GM21390 (cell line): ENCODE data around the gene ABAT.

Experiments
- ATAC-seq: cut with Tn5 transposase; IDR thresholded peaks from one replicate; pipeline ENCODE4 v1.9.1; 2021; ENCODE audit not compliant: unreplicated experiment

The ABAT gene

DNA sequence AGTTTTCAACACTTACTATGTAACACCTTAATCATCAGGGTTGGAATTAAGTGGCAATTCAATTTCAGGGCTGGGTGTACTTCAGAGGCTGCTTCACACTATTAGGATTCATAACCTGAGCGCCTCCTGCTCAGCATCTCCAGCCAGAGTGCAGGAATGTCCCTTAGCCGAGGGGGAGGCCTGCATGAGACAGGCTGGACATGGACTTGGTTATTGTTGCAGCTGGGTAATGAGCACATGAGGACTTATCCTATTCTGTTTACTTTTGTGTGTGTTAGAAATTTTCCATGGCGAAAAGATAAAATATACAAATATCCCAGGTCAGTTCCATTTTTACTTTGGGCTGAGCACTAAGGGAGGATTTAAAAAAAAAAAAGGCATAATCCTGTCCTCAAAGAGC is 133.6 kb downstream of the ABAT start:
- no peak for ATAC-seq

- no peak for ATAC-seq
Measured at GRCh38 chr16:8808613-8809353, 134.4 kb downstream of the ABAT start.

DNA sequence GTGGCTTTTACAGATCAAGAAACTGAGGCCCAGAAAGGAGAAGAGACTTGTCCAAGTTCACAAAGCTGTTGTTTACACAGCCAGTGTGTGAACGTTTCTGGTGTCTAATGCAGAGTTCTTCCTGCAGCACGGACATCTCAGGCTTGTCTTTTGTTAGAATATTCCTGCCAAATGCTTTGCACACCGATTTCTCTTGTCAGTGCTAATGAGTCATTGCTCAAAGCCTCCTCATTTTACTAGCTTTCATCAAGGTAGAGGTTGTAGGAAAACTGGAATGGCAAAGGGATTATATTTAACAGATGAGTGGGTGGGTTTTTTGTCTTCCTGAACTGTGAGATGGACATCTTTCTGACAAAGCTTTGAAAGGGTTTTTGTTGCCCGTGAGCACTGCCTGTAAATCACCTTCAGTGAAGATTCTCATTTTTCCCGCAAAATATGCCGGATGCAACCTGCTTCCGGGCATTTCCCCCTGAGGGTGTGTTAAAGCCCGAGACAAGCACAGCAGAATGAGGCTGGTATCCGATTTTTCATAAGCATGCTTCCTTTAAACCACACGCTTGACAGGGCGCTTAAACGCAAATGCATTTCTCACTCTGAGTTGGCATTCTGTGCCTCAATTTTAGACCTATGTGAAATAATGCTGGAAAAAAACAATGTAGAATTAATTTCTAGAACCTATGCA is 137.9 kb downstream of the ABAT start:
- ATAC-seq, result no peak

DNA sequence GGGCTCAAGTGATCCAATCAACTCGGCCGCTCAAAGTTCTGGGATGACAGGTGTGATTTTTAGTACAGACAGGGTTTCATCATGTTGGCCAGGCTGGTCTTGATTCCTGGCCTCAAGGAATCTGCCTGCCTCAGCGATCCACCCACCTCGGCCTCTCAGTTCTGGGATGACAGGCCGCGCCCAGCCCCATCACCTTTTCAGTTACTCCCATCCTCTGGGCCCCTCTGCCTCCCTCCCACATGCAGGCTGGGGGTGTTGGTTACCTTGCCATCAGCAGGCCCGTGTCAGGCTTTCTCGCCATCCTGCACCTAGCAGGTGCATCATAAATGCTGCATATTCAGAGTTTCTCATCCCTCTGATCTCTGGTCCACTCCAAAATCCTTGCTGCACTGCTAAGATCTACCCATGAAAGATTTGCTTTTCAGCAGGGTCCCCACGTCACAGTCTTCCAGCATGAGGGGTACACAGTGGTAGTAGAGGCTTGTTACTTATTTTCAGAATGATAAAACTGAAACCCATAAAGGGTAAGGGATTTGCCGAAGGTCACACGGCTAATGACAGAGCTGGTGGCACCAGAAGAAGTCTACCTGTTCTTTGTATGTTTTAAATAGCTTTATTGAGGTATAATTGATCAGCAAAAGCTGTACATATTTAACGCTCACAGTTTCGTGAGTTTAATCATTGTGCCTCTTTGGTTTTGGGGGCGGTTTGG is 139.8 kb downstream of the ABAT start:
- no peak for ATAC-seq

GRCh38 chr16:8816967-8817655 is 142.7 kb downstream of the ABAT start:
- no peak for ATAC-seq

DNA sequence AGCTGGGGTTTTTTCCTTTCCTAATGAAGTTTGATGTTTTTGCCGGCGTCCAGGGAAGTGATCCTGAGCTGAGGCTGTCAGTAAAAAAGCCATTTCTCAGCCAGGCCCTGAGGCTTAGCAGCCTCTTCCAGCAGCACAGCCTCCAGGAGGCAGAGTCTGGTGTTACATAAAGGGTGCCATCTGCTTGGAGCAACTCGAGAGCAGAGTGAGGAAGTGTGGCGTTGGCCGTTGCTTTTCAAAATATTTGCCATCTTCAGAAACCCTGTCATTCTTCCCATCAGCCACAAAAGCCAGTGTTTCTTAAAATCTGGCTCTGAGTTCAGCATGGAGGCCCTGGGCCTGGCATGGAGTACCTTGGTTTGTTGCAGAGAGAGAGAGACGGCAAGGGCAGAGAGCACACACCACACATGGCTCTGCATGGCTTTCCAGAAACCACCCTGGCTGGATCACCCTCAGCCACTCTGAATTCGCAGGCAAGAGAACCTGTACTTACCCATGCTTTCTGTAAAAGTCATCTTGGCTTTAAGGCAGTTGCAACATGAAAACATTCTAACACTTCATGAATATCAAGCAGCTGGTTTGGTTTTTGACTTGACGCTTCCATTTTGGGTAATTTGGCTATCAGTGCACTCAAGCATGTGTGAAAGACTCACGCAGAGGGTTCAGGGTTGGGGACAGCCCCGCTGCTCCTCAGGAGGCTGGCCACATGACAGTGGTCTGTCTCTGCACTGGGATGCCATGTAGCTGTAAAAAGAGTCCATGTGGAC is 144.3 kb downstream of the ABAT start:
- peak; percentile 85 for ATAC-seq

- no peak for ATAC-seq
Measured at GRCh38 chr16:8819411-8820034, 145.1 kb downstream of the ABAT start.

- no peak for ATAC-seq
Measured at GRCh38 chr16:8822403-8822802, 148.0 kb downstream of the ABAT start.

GRCh38 chr16:8826278-8826879 is 152.0 kb downstream of the ABAT start:
- no peak for ATAC-seq

DNA sequence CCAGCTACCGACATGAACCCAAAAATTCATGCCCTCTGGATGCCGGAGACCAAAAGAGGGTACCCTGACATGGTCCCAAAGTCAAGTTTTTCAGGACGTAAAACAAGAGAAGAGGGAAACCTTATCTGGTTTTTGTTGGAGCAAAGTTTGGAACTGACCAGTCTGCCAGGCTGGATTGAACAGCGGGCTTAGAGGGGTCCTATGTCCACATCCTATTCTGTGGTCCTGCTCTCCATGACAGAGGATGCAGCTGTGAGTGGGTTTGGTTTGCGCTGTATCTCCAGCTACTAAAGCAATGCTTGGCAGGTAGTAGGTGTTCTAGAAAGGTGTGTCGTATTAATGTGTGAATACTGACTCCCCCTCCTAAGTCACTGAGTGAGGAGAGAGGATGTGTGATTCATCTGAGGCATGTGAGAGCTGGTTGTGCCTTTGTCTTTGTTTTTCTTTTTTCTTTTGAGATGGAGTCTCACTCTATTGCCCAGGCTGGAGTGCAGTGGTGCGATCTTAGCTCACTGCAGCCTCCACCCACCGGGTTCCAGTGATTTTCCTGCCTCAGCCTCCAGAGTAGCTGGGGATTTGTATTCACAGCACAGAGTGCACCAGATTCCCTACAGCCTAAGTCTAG is 154.2 kb downstream of the ABAT start:
- no peak for ATAC-seq

DNA sequence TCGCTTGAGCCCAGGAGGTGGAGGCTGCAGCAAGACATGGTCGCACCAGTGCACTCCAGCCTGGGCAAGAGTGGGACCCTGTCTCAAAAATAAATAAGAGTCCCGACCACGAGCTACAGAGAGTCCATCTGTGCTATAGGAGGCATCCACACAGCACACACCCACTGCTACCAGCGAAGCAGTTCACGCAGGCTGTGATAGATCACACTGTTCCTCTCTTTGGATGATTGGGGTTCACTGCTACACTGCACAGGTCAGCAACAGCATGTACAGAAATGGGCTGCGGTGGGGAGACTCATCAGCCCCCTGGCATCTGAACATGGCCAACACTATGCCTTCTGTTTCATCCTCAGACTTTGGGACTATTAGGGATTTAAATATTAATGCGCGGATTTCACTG is 157.0 kb downstream of the ABAT start:
- ATAC-seq, result no peak

- no peak for ATAC-seq
Measured at GRCh38 chr16:8831871-8832716, 157.7 kb downstream of the ABAT start.

DNA sequence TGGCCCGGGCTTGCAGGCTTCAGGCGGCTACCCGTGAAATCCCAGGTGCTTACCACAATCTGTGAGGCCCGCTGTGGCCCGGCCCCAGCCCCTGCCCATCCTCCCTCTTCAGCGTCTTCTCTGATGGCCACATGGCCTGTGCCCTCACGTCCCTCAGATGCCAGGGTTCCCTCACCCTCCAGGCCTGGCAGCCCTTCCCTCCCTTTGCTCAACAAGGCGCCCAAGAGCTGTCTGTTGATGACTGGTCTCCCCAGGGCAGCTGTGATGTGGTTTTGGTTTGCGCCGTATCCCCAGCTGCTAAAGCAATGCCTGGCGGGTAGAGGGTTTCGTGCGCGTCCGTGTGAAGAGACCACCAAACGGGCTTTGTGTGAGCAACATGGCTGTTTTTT is 158.3 kb downstream of the ABAT start:
- no peak for ATAC-seq
